ENCODE results near the gene SERTAD2.

GRCh38 chr2:64593035-64593655 is 60.6 kb downstream of the SERTAD2 start:
- TF ChIP-seq CTCF (IDR thresholded peaks at IDR 0.05) = no peak
- no peak for TF ChIP-seq POLR2AphosphoS5 (IDR thresholded peaks at IDR 0.05)
- no peak for TF ChIP-seq EP300 (IDR thresholded peaks at IDR 0.05; ENCODE audit: low read depth)

Measured in transverse colon (tissue), 4 donors.